OCI-LY3 (cell line): Measurements from ENCODE around the gene KCNIP4.

Source experiments
- H2AFZ ChIP-seq: fragments of 200-600, 300-600 bp; shearing (Covaris generic); 2 replicates; pipeline ENCODE4 v1.6.0; 2014; ENCODE audit warnings: antibody characterized with exemption, low read depth, low read length
- H3K27ac ChIP-seq: fragments of 200-600, 300-600 bp; sonication (generic); 2 replicates; pipeline ENCODE4 v1.5.1; 2014; ENCODE audit warnings: mild to moderate bottlenecking, low read length, moderate library complexity, mixed read lengths
- H3K27me3 ChIP-seq: fragments of 200-600, 300-600 bp; sonication (generic); 2 replicates; pipeline ENCODE4 v1.6.1; 2014; ENCODE audit warnings: low read depth, low read length, mixed read lengths
- H3K36me3 ChIP-seq: fragments of 200-600, 300-600 bp; sonication (generic); replicated peaks from 2 replicates; pipeline ENCODE3; 2014; ENCODE audit warnings: low read depth, low read length, mixed read lengths
- H3K4me1 ChIP-seq: fragments of 300-600, 200-600 bp; sonication (generic); 2 replicates; pipeline ENCODE4 v1.6.1; 2014; ENCODE audit warnings: low read length, mixed read lengths
- H3K4me2 ChIP-seq: fragments of 200-600, 300-600 bp; sonication (generic); 2 replicates; pipeline ENCODE4 v1.6.1; 2014; ENCODE audit warnings: low read length, mixed read lengths
- H3K4me3 ChIP-seq: fragments of 300-600, 200-600 bp; sonication (generic); 2 replicates; pipeline ENCODE4 v1.5.1; 2014; ENCODE audit warnings: antibody characterized with exemption, mild to moderate bottlenecking, low read length, moderate library complexity
- H3K79me2 ChIP-seq: fragments of 300-600, 200-600 bp; shearing (Covaris generic); 2 replicates; pipeline ENCODE4 v1.6.1; 2014; ENCODE audit warnings: mild to moderate bottlenecking, low read length, mixed read lengths
- H3K9ac ChIP-seq: fragments of 300-600, 200-600 bp; shearing (Covaris generic); 2 replicates; pipeline ENCODE4 v1.6.0; 2014; ENCODE audit warnings: mild to moderate bottlenecking, low read length, moderate library complexity
- H3K9me3 ChIP-seq: fragments of 200-600, 300-600 bp; shearing (Covaris generic); 2 replicates; pipeline ENCODE4 v1.6.1; 2014; ENCODE audit warnings: low read length, mixed read lengths; ENCODE audit not compliant: insufficient read depth
- H4K20me1 ChIP-seq: fragments of 200-600, 300-600 bp; sonication (generic); 2 replicates; pipeline ENCODE4 v1.6.1; 2016; ENCODE audit warnings: low read length, mixed read lengths; ENCODE audit not compliant: insufficient read depth
- EZH2phosphoT487 ChIP-seq: fragments of 200-600 bp; shearing (Covaris generic); IDR thresholded peaks from 2 replicates; pipeline ENCODE4 v1.6.1; 2018; ENCODE audit warnings: antibody characterized with exemption, mixed run types, low read depth
- TF ChIP-seq, protein P1 (sequence below): fragments of 200-600, 300-600 bp; sonication (generic); IDR thresholded peaks from 2 replicates; pipeline ENCODE4 v1.5.1; 2014; ENCODE audit warnings: antibody characterized with exemption, low read length, low read depth

The KCNIP4 gene

DNA sequence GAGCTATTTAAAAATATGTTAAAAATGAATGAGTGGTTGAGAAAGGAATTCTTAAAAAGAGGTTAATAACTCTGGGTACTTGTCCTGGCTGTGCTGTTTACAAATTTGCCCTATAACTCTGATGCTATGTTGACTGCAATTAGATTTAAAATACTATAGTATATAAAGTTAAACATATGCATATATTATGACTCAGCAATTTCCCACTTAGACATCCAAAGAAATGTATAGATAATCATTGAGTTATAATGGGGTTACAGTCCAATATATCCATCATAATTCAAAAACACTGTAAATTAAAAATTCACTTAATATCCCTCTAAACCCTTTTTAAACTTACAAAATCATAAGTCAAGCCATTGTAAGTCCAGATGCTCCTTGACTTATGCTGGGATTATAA, 818.0 kb downstream of the KCNIP4 start:
- Histone ChIP-seq H3K4me1 (no peaks in the 10 kb centered on the region), H3K4me3 (no peak overlapping the region), H3K79me2 (no peaks in the 10 kb centered on the region), H3K27ac (no peak overlapping the region), H3K9me3 (no peaks in the 10 kb centered on the region), H2AFZ (no peak overlapping the region), H3K27me3 (no peaks in the 10 kb centered on the region), H3K36me3 (no peaks in the 10 kb centered on the region), H4K20me1 (no peaks in the 10 kb centered on the region), H3K9ac (no peak overlapping the region), H3K4me2 (no peak overlapping the region)
- TF ChIP-seq, protein P1, sequence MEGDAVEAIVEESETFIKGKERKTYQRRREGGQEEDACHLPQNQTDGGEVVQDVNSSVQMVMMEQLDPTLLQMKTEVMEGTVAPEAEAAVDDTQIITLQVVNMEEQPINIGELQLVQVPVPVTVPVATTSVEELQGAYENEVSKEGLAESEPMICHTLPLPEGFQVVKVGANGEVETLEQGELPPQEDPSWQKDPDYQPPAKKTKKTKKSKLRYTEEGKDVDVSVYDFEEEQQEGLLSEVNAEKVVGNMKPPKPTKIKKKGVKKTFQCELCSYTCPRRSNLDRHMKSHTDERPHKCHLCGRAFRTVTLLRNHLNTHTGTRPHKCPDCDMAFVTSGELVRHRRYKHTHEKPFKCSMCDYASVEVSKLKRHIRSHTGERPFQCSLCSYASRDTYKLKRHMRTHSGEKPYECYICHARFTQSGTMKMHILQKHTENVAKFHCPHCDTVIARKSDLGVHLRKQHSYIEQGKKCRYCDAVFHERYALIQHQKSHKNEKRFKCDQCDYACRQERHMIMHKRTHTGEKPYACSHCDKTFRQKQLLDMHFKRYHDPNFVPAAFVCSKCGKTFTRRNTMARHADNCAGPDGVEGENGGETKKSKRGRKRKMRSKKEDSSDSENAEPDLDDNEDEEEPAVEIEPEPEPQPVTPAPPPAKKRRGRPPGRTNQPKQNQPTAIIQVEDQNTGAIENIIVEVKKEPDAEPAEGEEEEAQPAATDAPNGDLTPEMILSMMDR, result no peak
- TF ChIP-seq EZH2phosphoT487, result no peak

DNA sequence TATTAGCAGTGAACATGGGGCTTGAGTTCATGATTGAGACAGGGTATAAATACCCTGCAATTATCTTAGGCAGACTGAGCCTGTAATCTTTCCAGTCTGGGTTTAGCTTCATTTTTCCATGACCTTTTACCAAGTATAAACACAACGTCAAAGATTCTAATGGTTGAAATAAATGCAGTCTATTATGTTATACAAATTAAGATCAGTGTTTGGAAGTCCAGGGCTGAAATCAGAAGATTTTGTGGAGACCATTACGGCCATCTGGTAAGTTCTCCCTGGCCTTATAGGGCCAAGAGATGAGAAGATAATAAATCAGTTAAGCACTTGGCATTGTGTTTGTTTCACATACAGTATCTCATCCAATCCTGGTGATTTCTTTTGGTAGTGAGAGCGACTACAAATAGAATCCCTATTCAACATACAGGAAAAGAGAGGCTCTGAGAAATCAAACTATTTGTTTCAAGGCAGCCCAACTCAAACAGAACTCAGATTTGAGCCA, 822.5 kb downstream of the KCNIP4 start:
- H4K20me1 ChIP-seq, result no peaks in the 10 kb centered on the region
- no peaks in the 10 kb centered on the region for H3K27me3 ChIP-seq
- no peak overlapping the region for H3K27ac ChIP-seq
- no peak overlapping the region for H3K4me2 ChIP-seq
- H3K9ac ChIP-seq, result no peak overlapping the region
- no peaks in the 10 kb centered on the region for H3K9me3 ChIP-seq
- H2AFZ ChIP-seq, result no peak overlapping the region
- no peaks in the 10 kb centered on the region for H3K36me3 ChIP-seq
- H3K4me1 ChIP-seq, result no peaks in the 10 kb centered on the region
- no peak overlapping the region for H3K4me3 ChIP-seq
- H3K79me2 ChIP-seq, result no peaks in the 10 kb centered on the region
- TF ChIP-seq, protein P1, result no peak
- TF ChIP-seq EZH2phosphoT487, result no peak

DNA sequence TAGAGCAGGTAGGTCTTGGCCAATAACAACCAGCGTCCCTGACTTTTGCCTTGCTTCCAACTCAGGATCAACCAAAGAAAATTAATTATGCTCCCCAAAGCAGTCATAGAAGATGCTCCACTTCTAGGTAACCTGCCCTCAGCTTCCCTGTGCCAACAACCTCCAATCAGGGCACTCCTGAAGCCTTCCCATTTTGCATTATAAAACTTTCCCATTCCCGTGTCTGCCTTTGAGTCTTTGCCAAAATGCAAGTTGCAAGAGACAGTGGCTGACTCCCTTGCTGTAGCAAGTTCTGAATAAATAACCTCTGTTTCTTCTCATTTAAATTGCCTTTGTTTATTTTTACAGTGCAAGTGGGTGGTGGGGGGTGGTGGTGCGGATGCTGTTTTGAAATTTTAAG, 830.3 kb downstream of the KCNIP4 start:
- no peak for TF ChIP-seq EZH2phosphoT487
- TF ChIP-seq, protein P1, result no peak
- H3K4me2 ChIP-seq, result no peak overlapping the region
- H3K36me3 ChIP-seq, result no peaks in the 10 kb centered on the region
- H3K27me3 ChIP-seq, result no peaks in the 10 kb centered on the region
- H3K27ac ChIP-seq, result no peak overlapping the region
- no peaks in the 10 kb centered on the region for H3K79me2 ChIP-seq
- no peaks in the 10 kb centered on the region for H3K9me3 ChIP-seq
- H2AFZ ChIP-seq, result no peak overlapping the region
- H3K4me3 ChIP-seq, result no peak overlapping the region
- H3K4me1 ChIP-seq, result no peaks in the 10 kb centered on the region
- H4K20me1 ChIP-seq, result no peaks in the 10 kb centered on the region
- H3K9ac ChIP-seq, result no peak overlapping the region

DNA sequence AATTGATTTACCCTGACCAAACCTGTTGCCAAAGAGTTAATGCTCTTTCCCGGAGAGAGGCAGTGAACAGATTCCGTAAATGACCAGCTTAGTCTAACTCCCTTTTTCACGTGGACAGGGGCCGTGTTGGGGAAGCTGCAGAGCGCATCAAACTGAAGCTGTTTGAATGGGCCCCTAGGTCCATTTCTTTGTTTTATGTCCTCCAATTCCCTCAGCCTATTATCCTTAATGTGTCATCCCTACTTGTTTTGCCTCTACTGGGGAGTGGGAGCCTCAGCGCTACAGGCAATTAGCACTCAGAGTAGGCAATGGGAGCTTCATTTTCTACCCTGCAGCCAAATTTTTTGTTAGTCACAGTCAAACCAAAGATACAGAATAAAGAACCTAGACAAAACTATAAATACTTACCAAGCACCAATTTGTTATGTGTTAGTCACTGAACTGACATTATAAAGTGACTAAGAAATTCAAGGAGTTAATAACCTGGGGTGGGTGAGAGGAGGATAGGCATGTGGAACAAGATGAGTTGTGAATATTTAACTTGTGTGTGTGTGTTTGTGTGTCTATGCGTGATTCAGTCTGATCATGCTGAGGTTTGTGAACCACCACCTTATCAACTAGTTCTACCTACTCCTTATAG, 830.9 kb downstream of the KCNIP4 start:
- Histone ChIP-seq H3K36me3 (no peaks in the 10 kb centered on the region), H3K9ac (no peak overlapping the region)

More for the DNA sequence above, 830.9 kb downstream of the KCNIP4 start:
- no peak overlapping the region for H2AFZ ChIP-seq
- H3K4me1 ChIP-seq, result no peaks in the 10 kb centered on the region
- no peak overlapping the region for H3K27ac ChIP-seq
- H3K4me3 ChIP-seq, result no peak overlapping the region
- TF ChIP-seq, protein P1, result no peak
- no peak for TF ChIP-seq EZH2phosphoT487
- H3K9me3 ChIP-seq, result no peaks in the 10 kb centered on the region
- no peaks in the 10 kb centered on the region for H4K20me1 ChIP-seq
- H3K4me2 ChIP-seq, result no peak overlapping the region
- no peaks in the 10 kb centered on the region for H3K79me2 ChIP-seq
- no peaks in the 10 kb centered on the region for H3K27me3 ChIP-seq
